Activated CD4-positive, alpha-beta T cell treated with anti-CD3 and anti-CD28 coated beads, Interleukin-2, amount 10 ng/mL, durations not matched to agents 7 days and 5 days (primary cell): ENCODE results near the gene UBA6. TPM values are rescaled to one million over a fixed set of nuclear protein-coding genes. Genes with fewer than 3 reads are reported as not detected.
"Not testable (repeated sequence)": the region's sequence is repeated elsewhere in the genome, so short reads cannot be mapped to it uniquely, and the experiment has no call there.

Source experiments
- CTCF ChIA-PET: fragments of 350-600 bp; sonication (Branson Sonifier 250); formaldehyde crosslinking; loops from one replicate; lab custom pipeline; 2021; ENCODE audit warnings: antibody characterized with exemption; lab: Charles Lee
- POLR2A ChIA-PET: fragments of 350-600 bp; sonication (Branson Sonifier 250); formaldehyde crosslinking; loops from one replicate; lab custom pipeline; 2021; ENCODE audit warnings: antibody characterized with exemption; lab: Charles Lee
- DNase-seq: peaks from one replicate; pipeline ENCODE4 v3.0.0-alpha.2; 2020
- H3K27ac Mint-ChIP-seq: one replicate; pipeline ENCODE4 v1.8.0; 2021; ENCODE audit warnings: mild to moderate bottlenecking, moderate library complexity, mixed read lengths
- H3K27me3 Mint-ChIP-seq: one replicate; pipeline ENCODE4 v1.8.0; 2021; ENCODE audit warnings: mixed read lengths
- H3K36me3 Mint-ChIP-seq: one replicate; pipeline ENCODE4 v1.8.0; 2021; ENCODE audit warnings: low read depth, mixed read lengths
- H3K4me1 Mint-ChIP-seq: one replicate; pipeline ENCODE4 v1.8.0; 2021; ENCODE audit warnings: mixed read lengths
- H3K4me3 Mint-ChIP-seq: one replicate; pipeline ENCODE4 v1.8.0; 2021; ENCODE audit warnings: mild to moderate bottlenecking, moderate library complexity, mixed read lengths
- H3K9me3 Mint-ChIP-seq: one replicate; pipeline ENCODE4 v1.8.0; 2021; ENCODE audit warnings: mixed read lengths
- total RNA-seq, 2 experiments: library from RNA; stranded (reverse); gene quantifications; one replicate each; pipeline ENCODE4 v1.2.3, GENCODE V29; 2021

The UBA6 gene
- total RNA-seq, 2 experiments from 2014 or later, result 73.3 to 82.0 TPM

GRCh38 chr4:67712000-67712625, 11.2 kb upstream of the UBA6 start:
- H3K27me3 Mint-ChIP-seq, result no peaks in the 10 kb centered on the region
- no peak for DNase-seq
- no peak overlapping the region for H3K4me3 Mint-ChIP-seq
- CTCF ChIA-PET, result interaction anchor here (0.7 to 1.3 kb wide), 3 partner anchors 12 to 176 kb away, joined by 3 read pairs; no protein-coding TSS in a partner anchor
- peaks cover 24% of the 10 kb centered on the region for H3K4me1 Mint-ChIP-seq
- peak overlapping the region; percentile 36 for H3K27ac Mint-ChIP-seq
- peaks cover 13% of the 10 kb centered on the region for H3K9me3 Mint-ChIP-seq
- POLR2A ChIA-PET, result no interaction called here
- H3K36me3 Mint-ChIP-seq, result peaks cover 53% of the 10 kb centered on the region

DNA sequence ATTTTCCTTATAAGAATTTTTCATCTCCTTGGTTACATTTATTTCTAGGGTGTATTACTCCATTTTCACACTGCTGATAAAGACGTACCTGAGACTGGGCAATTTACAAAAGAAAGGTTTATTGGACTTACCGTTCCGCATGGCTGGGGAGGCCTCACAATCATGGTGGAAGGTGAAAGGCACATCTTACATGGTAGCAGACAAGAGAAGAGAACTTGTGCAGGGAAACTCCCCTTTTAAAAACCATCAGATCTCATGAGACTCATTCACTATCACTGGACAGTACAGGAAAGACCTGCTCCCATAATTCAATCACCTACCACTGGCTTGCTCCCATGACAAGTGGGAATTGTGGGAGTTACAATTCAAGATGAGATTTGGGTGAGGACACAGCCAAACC, 5.7 kb upstream of the UBA6 start:
- H3K27ac Mint-ChIP-seq, H3K4me3 Mint-ChIP-seq, H3K27me3 Mint-ChIP-seq, CTCF ChIA-PET, POLR2A ChIA-PET, DNase-seq: not testable (repeated sequence)
- Mint-ChIP-seq H3K4me1 (peaks cover 40% of the 10 kb centered on the region), H3K9me3 (peaks cover 41% of the 10 kb centered on the region), H3K36me3 (peaks cover 72% of the 10 kb centered on the region)

GRCh38 chr4:67704843-67705242, 3.9 kb upstream of the UBA6 start:
- peaks cover 41% of the 10 kb centered on the region for H3K9me3 Mint-ChIP-seq
- H3K27me3 Mint-ChIP-seq, result no peaks in the 10 kb centered on the region
- ChIA-PET POLR2A (no interaction called here), CTCF (interaction anchor here (1.0 to 1.2 kb wide), 2 partner anchors 12 to 17 kb away, joined by 3 read pairs; no protein-coding TSS in a partner anchor)
- H3K27ac Mint-ChIP-seq, result no peak overlapping the region
- peaks cover 42% of the 10 kb centered on the region for H3K4me1 Mint-ChIP-seq
- peaks cover 73% of the 10 kb centered on the region for H3K36me3 Mint-ChIP-seq
- DNase-seq, result no peak
- H3K4me3 Mint-ChIP-seq, result no peak overlapping the region

GRCh38 chr4:67702166-67702565, 1.2 kb upstream of the UBA6 start:
- H3K27ac Mint-ChIP-seq, result peak overlapping the region; percentile 96
- ChIA-PET POLR2A (no interaction called here), CTCF (no interaction called here)
- no peak for DNase-seq
- H3K27me3 Mint-ChIP-seq, result no peaks in the 10 kb centered on the region
- H3K9me3 Mint-ChIP-seq, result peaks cover 28% of the 10 kb centered on the region
- peak overlapping the region; percentile 92 for H3K4me3 Mint-ChIP-seq
- H3K4me1 Mint-ChIP-seq, result peaks cover 64% of the 10 kb centered on the region
- peaks cover 64% of the 10 kb centered on the region for H3K36me3 Mint-ChIP-seq

GRCh38 chr4:67701517-67701850, 529 bp upstream of the UBA6 start:
- H3K4me3 Mint-ChIP-seq, result peak overlapping the region; percentile 92
- peaks cover 58% of the 10 kb centered on the region for H3K36me3 Mint-ChIP-seq
- peaks cover 22% of the 10 kb centered on the region for H3K9me3 Mint-ChIP-seq
- ChIA-PET POLR2A (interaction anchor here (0.9 kb wide), 1 partner anchor 156 kb away, joined by 3 read pairs; the partner anchor contains the start of gene CENPC), CTCF (interaction anchor here (0.8 to 1.3 kb wide), 5 partner anchors 9 to 27 kb away, joined by 3 to 5 read pairs (median 3); no protein-coding TSS in a partner anchor)
- DNase-seq, result no peak
- H3K27me3 Mint-ChIP-seq, result no peaks in the 10 kb centered on the region
- H3K4me1 Mint-ChIP-seq, result peaks cover 61% of the 10 kb centered on the region
- H3K27ac Mint-ChIP-seq, result peak overlapping the region; percentile 96

DNA sequence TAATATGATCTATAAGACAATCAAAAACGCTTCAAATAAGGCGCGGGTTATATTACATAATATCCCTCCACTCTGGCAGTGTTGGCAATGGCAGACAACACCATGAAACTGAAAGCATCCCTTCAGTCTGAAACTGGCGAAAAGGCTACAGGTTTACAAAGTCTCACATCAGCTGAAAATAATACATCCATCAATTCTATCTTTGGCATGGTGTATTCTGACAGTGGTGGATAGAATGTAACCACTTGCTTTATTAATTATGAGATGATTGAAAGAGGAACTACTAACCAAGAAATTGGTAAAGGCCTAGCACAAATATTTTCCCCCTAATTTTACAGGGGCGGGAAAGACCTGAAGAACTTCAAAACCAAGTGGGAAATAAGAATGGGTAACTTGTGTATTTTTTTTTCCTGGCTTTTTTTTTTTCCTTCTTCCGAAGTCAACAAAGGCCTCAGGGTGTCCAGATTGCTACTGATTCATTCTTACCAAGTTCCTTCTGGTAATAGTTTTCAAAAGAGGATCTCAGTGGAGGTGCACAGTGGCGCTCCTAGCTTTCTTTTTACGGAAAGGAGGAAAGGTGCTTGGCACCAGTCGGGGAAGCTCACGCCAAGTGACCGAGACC, 728 bp downstream of the UBA6 start:
- DNase-seq, result peak; percentile 43
- H3K9me3 Mint-ChIP-seq, result peaks cover 11% of the 10 kb centered on the region
- H3K4me3 Mint-ChIP-seq, result peak overlapping the region; percentile 92
- no peaks in the 10 kb centered on the region for H3K27me3 Mint-ChIP-seq
- peak overlapping the region; percentile 96 for H3K27ac Mint-ChIP-seq
- peaks cover 55% of the 10 kb centered on the region for H3K36me3 Mint-ChIP-seq
- ChIA-PET CTCF (interaction anchor here (0.6 to 1.3 kb wide), 6 partner anchors 9 to 177 kb away, joined by 3 to 5 read pairs (median 4); no protein-coding TSS in a partner anchor), POLR2A (interaction anchor here (0.9 kb wide), 1 partner anchor 155 kb away, joined by 3 read pairs; the partner anchor contains the start of gene CENPC)
- peaks cover 58% of the 10 kb centered on the region for H3K4me1 Mint-ChIP-seq

DNA sequence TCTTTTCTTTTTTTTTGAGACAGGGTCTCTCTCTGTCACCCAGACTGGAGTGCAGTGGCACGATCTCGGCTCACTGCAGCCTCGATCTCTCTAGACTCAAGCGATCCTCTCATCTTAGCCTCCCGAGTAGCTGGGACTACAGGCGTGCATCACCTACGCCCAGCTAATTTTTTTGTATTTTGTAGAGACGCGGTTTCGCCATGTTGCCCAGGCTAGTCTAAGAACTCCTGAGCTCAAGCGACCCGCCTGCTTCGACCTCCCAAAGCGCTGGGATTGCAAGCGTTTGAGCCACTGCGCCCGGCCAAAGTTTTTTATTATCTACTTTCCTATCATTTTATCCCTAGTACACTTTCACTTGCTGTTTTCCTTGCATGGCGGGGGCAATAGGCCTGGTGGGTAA, 1.4 kb downstream of the UBA6 start:
- H3K4me3 Mint-ChIP-seq, result peak overlapping the region; percentile 92
- H3K27me3 Mint-ChIP-seq, result no peaks in the 10 kb centered on the region
- no peak for DNase-seq
- ChIA-PET POLR2A (no interaction called here), CTCF (interaction anchor here (0.7 to 0.9 kb wide), 2 partner anchors 12 to 205 kb away, joined by 3 read pairs; no protein-coding TSS in a partner anchor)
- H3K4me1 Mint-ChIP-seq, result peaks cover 57% of the 10 kb centered on the region
- H3K9me3 Mint-ChIP-seq, result peaks cover 7% of the 10 kb centered on the region
- H3K36me3 Mint-ChIP-seq, result peaks cover 54% of the 10 kb centered on the region
- H3K27ac Mint-ChIP-seq, result peak overlapping the region; percentile 96

- ChIA-PET POLR2A (no interaction called here), CTCF (no interaction called here)
- Mint-ChIP-seq H3K9me3 (no peaks in the 10 kb centered on the region), H3K4me3 (no peak overlapping the region), H3K36me3 (peaks cover 49% of the 10 kb centered on the region), H3K27ac (no peak overlapping the region), H3K27me3 (no peaks in the 10 kb centered on the region), H3K4me1 (peaks cover 47% of the 10 kb centered on the region)
- no peak for DNase-seq
These were observed 2.9 kb downstream of the UBA6 start for GRCh38 chr4:67697860-67698687.

DNA sequence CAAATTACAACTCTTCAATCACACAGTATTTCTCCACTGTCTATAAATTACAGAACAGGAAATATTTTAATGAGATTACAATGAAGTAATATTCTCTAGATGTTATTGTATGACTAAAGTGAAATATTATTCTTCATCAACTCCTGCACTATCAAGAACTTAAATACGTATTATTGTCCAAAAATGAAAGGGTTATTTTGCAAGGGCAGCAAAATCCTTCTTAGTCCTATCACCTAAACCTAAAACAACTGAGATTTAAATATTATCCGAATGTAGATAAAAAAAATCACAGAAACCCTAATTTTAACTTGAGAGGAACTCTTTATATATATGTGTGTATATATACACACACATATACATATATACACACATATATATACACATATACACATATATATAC, 4.9 kb downstream of the UBA6 start:
- H3K27ac Mint-ChIP-seq, result no peak overlapping the region
- H3K36me3 Mint-ChIP-seq, result peaks cover 60% of the 10 kb centered on the region
- peaks cover 12% of the 10 kb centered on the region for H3K9me3 Mint-ChIP-seq
- H3K4me3 Mint-ChIP-seq, result no peak overlapping the region
- no peak for DNase-seq
- ChIA-PET POLR2A (no interaction called here), CTCF (interaction anchor here (0.5 kb wide), 1 partner anchor 30 kb away, joined by 3 read pairs; no protein-coding TSS in a partner anchor)
- peaks cover 40% of the 10 kb centered on the region for H3K4me1 Mint-ChIP-seq
- no peaks in the 10 kb centered on the region for H3K27me3 Mint-ChIP-seq

DNA sequence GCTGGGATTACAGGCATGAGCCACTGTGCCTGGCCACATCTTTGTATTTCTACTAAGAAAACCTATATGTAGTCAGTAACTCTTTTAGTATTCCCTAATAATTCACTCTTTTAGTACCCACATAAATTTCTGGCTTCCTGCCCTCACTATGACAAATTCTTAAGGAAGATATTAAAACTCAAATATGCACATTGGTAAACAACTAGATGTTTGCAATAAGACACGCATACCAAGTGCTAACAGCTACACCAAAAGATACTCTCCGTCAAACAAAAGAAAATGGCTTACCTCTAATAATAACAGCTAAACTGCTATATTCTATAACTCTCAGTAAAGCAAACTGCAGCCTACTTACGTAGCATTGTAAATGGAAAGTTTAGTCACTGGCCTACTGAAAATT, 6.3 kb downstream of the UBA6 start:
- peaks cover 47% of the 10 kb centered on the region for H3K4me1 Mint-ChIP-seq
- POLR2A ChIA-PET, result no interaction called here
- peaks cover 12% of the 10 kb centered on the region for H3K9me3 Mint-ChIP-seq
- H3K36me3 Mint-ChIP-seq, result peaks cover 67% of the 10 kb centered on the region
- CTCF ChIA-PET, result no interaction called here
- DNase-seq, result no peak
- H3K4me3 Mint-ChIP-seq, result no peak overlapping the region
- no peaks in the 10 kb centered on the region for H3K27me3 Mint-ChIP-seq
- no peak overlapping the region for H3K27ac Mint-ChIP-seq

DNA sequence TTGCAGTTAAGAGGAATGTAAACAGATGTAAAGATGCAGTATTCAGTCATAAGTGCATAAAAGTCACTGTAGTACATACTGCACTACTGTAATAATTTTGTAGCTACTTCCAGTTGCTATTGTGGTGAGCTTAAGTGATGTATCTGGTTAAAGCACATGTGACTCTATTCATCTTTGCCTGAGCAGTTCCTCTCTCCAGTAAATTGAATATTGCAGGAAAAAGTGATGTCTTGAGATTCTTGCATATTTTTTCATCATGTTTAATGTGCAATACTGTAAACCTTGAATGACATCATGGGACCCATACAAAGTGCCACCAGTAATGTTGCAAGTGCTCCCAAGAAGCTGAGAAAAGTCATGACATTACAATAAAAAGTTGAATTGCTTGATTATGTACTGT, 9.6 kb downstream of the UBA6 start:
- ChIA-PET POLR2A (no interaction called here), CTCF (interaction anchor here (1.4 kb wide), 1 partner anchor 10 kb away, joined by 5 read pairs; the partner anchor contains the start of gene UBA6)
- Mint-ChIP-seq H3K27me3 (no peaks in the 10 kb centered on the region), H3K4me1 (peaks cover 32% of the 10 kb centered on the region), H3K36me3 (peaks cover 70% of the 10 kb centered on the region), H3K9me3 (peaks cover 12% of the 10 kb centered on the region), H3K27ac (peak overlapping the region; percentile 29), H3K4me3 (no peak overlapping the region)
- no peak for DNase-seq

- Mint-ChIP-seq H3K4me3 (no peak overlapping the region), H3K9me3 (peaks cover 8% of the 10 kb centered on the region), H3K36me3 (peaks cover 60% of the 10 kb centered on the region), H3K27me3 (no peaks in the 10 kb centered on the region), H3K4me1 (peaks cover 43% of the 10 kb centered on the region), H3K27ac (no peak overlapping the region)
- CTCF ChIA-PET, result interaction anchor here (0.7 to 1.3 kb wide), 2 partner anchors 12 to 17 kb away, joined by 3 read pairs; no protein-coding TSS in a partner anchor
- POLR2A ChIA-PET, result no interaction called here
- no peak for DNase-seq
These were observed 13.3 kb downstream of the UBA6 start for GRCh38 chr4:67687636-67688035.
